ENCODE results near the gene IFNA2. TPM values are rescaled to one million over a fixed set of nuclear protein-coding genes. Genes with fewer than 3 reads are reported as not detected.
"Not testable (repeated sequence)": the region's sequence is repeated elsewhere in the genome, so short reads cannot be mapped to it uniquely, and the experiment has no call there.

Gene IFNA2
- total RNA-seq, 1 donor from 2014 or later, result not detected

GRCh38 chr9:21381448-21382339 lies 3.5 kb downstream of the IFNA2 start:
- no peak for ATAC-seq

GRCh38 chr9:21371467-21371866 lies 13.7 kb downstream of the IFNA2 start:
- ATAC-seq, result not testable (repeated sequence)

- ATAC-seq, result no peak
Measured at GRCh38 chr9:21367957-21368356, 17.2 kb downstream of the IFNA2 start, which contains the start of gene IFNA13. Gene IFNA13, minus strand, starts transcription at chr9:21368057. Its CDS starts 47 bp downstream, at chr9:21368010.

GRCh38 chr9:21367169-21367568 lies 18.0 kb downstream of the IFNA2 start:
- ATAC-seq, result not testable (repeated sequence)

- ATAC-seq, result no peak
Measured at GRCh38 chr9:21362287-21362686, 22.9 kb downstream of the IFNA2 start.

- ATAC-seq, result no peak
Measured at GRCh38 chr9:21357479-21358460, 27.4 kb downstream of the IFNA2 start.

GRCh38 chr9:21350787-21351186 lies 34.4 kb downstream of the IFNA2 start, which contains the start of gene IFNA6:
Gene IFNA6, minus strand, starts transcription at chr9:21350887. Its CDS starts 0 bp downstream, at chr9:21350887.
- ATAC-seq, result no peak

GRCh38 chr9:21348430-21348970 lies 36.7 kb downstream of the IFNA2 start:
- ATAC-seq, result no peak

GRCh38 chr9:21340735-21341134 lies 44.5 kb downstream of the IFNA2 start:
- ATAC-seq, result no peak

GRCh38 chr9:21336457-21336856 lies 48.7 kb downstream of the IFNA2 start:
- ATAC-seq, result no peak

GRCh38 chr9:21334701-21335632 lies 50.2 kb downstream of the IFNA2 start, which contains the start of gene KLHL9:
Gene KLHL9, minus strand, starts transcription at chr9:21335404. Its CDS starts 545 bp downstream, at chr9:21334859.
- ATAC-seq, result peak; percentile 100

Other genes with a start within 250 kb of the IFNA2 start
- not detected for gene IFNW1, start 243.6 kb downstream of the IFNA2 start, total RNA-seq
- gene IFNA21, start 218.7 kb downstream of the IFNA2 start, total RNA-seq, result not detected
- gene IFNA4, start 197.8 kb downstream of the IFNA2 start, total RNA-seq, result not detected
- not detected for gene IFNA7, start 183.2 kb downstream of the IFNA2 start, total RNA-seq
- not detected for gene IFNA10, start 178.3 kb downstream of the IFNA2 start, total RNA-seq
- not detected for gene IFNA16, start 168.1 kb downstream of the IFNA2 start, total RNA-seq
- not detected for gene IFNA17, start 157.2 kb downstream of the IFNA2 start, total RNA-seq
- not detected for gene IFNA14, start 145.4 kb downstream of the IFNA2 start, total RNA-seq
- not detected for gene IFNA5, start 80.1 kb downstream of the IFNA2 start, total RNA-seq
- gene KLHL9, start 50.0 kb downstream of the IFNA2 start, total RNA-seq, result 10.1 TPM
- not detected for gene IFNA6, start 34.5 kb downstream of the IFNA2 start, total RNA-seq
- not detected for gene IFNA13, start 17.3 kb downstream of the IFNA2 start, total RNA-seq
- gene IFNA8, start 23.7 kb upstream of the IFNA2 start, total RNA-seq, result not detected
- gene IFNA1, start 55.0 kb upstream of the IFNA2 start, total RNA-seq, result not detected
- 5.6 TPM for gene IFNE, start 96.9 kb upstream of the IFNA2 start, total RNA-seq

All from esophagus mucosa (tissue), 1 donor.